Lower leg skin (tissue), 3 donors: ENCODE results near the gene TFAP2B.

Source experiments
- CTCF ChIP-seq, 3 donors: fragments of 450-650 bp; IDR thresholded peaks; one replicate each; pipeline ENCODE4 v1.5.1; 2016; ENCODE audit warnings: antibody characterized with exemption in 3 of 3, mild to moderate bottlenecking in 3 of 3, moderate library complexity in 2 of 3
- POLR2A ChIP-seq, 2 donors: fragments of 450-650 bp; IDR thresholded peaks; one replicate each; pipeline ENCODE4 v1.6.1; 2016 to 2017; ENCODE audit warnings: antibody characterized with exemption in 2 of 2, mild to moderate bottlenecking in 1 of 2, moderate library complexity in 1 of 2

- TF ChIP-seq CTCF (IDR thresholded peaks at IDR 0.05) (no peak), POLR2A (IDR thresholded peaks at IDR 0.05) (no peak)
Observed at GRCh38 chr6:50818673-50819072, at the start of gene TFAP2B.
